ENCODE measurements around the gene ACTL7B.
"Not testable (repeated sequence)": the region's sequence is repeated elsewhere in the genome, so short reads cannot be mapped to it uniquely, and the experiment has no call there.

The ACTL7B gene

GRCh38 chr9:108844391-108844790 is 11.4 kb downstream of the ACTL7B start:
- no peak for DNase-seq (ENCODE audit: low read depth in 2 of 2)

- no peak for DNase-seq (ENCODE audit: low read depth in 2 of 2)
These were observed 13.0 kb downstream of the ACTL7B start for GRCh38 chr9:108842610-108843295.

GRCh38 chr9:108839561-108839960 is 16.2 kb downstream of the ACTL7B start:
- DNase-seq (ENCODE audit: low read depth in 2 of 2) = not testable (repeated sequence)

- DNase-seq (ENCODE audit: low read depth in 2 of 2) = peak; percentile 92 to 93
These were observed 17.8 kb downstream of the ACTL7B start for GRCh38 chr9:108838017-108838416.

GRCh38 chr9:108837530-108837929 is 18.3 kb downstream of the ACTL7B start:
- no peak for DNase-seq (ENCODE audit: low read depth in 2 of 2)

GRCh38 chr9:108836781-108837180 is 19.0 kb downstream of the ACTL7B start:
- peak; percentile 28 to 32 for DNase-seq (ENCODE audit: low read depth in 2 of 2)

- DNase-seq (ENCODE audit: low read depth in 2 of 2) = no peak
These were observed 19.5 kb downstream of the ACTL7B start for GRCh38 chr9:108836319-108836718.

- no peak for DNase-seq (ENCODE audit: low read depth in 2 of 2)
These were observed 20.0 kb downstream of the ACTL7B start for GRCh38 chr9:108835831-108836230.

- no peak for DNase-seq (ENCODE audit: low read depth in 2 of 2)
These were observed 20.7 kb downstream of the ACTL7B start for GRCh38 chr9:108834959-108835665.

GRCh38 chr9:108832179-108832500 is 23.6 kb downstream of the ACTL7B start:
- DNase-seq (ENCODE audit: low read depth in 2 of 2) = no peak

- DNase-seq (ENCODE audit: low read depth in 2 of 2) = no peak
These were observed 24.1 kb downstream of the ACTL7B start for GRCh38 chr9:108831496-108832178.

- DNase-seq (ENCODE audit: low read depth in 2 of 2) = no peak
These were observed 25.5 kb downstream of the ACTL7B start for GRCh38 chr9:108830272-108830671.

GRCh38 chr9:108823829-108824228 is 32.0 kb downstream of the ACTL7B start:
- no peak for DNase-seq (ENCODE audit: low read depth in 2 of 2)

- DNase-seq (ENCODE audit: low read depth in 2 of 2) = no peak
These were observed 39.7 kb downstream of the ACTL7B start for GRCh38 chr9:108816037-108816436.

- DNase-seq (ENCODE audit: low read depth in 2 of 2) = no peak
These were observed 40.6 kb downstream of the ACTL7B start for GRCh38 chr9:108815156-108815555.

- DNase-seq (ENCODE audit: low read depth in 2 of 2) = peak in 1 of 2 experiments; percentile 10
These were observed 41.7 kb downstream of the ACTL7B start for GRCh38 chr9:108813951-108814601.

- DNase-seq (ENCODE audit: low read depth in 2 of 2) = no peak
These were observed 43.3 kb downstream of the ACTL7B start for GRCh38 chr9:108812396-108813025.

GRCh38 chr9:108811944-108812343 is 43.8 kb downstream of the ACTL7B start:
- DNase-seq (ENCODE audit: low read depth in 2 of 2) = no peak

GRCh38 chr9:108809269-108809668 is 46.5 kb downstream of the ACTL7B start:
- no peak for DNase-seq (ENCODE audit: low read depth in 2 of 2)

Data from fibroblast of skin of left quadriceps (primary cell).